Pancreas (tissue), 10 donors: Measurements from ENCODE around the gene TYRP1. TPM values are rescaled to one million over a fixed set of nuclear protein-coding genes. Genes with fewer than 3 reads are reported as not detected.

Source experiments
- ATAC-seq, 4 donors: fragments of 200-7000 bp; cut with Tn5 transposase; one replicate each; pipeline versions ENCODE4 v1.8.0 to v1.9.1; 2020; ENCODE audit warnings: mild to moderate bottlenecking in 4 of 4, moderate library complexity in 4 of 4
- DNase-seq, 6 donors: peaks; one replicate each; pipeline ENCODE4 v3.0.0-alpha.2; 2020
- FAIRE-seq: peaks from 2 replicates; lab custom pipeline; 2012; peaks lifted over from hg19 to GRCh38; lab: Jason Lieb, UNC
- H3K27ac ChIP-seq, 4 donors: fragments of 200-600 bp; sonication (generic); 1 replicate in 3 of 4; 2 replicates in 1 of 4; pipeline versions ENCODE4 v1.5.0 to v1.8.0; 2020
- H3K27me3 ChIP-seq, 4 donors: fragments of 200-600 bp; one replicate each; pipeline ENCODE4 v1.8.0; 2021
- H3K36me3 ChIP-seq, 3 donors: fragments of 200-600 bp; sonication (generic) in 1 of 3; one replicate each; pipeline versions ENCODE4 v1.5.0 to v1.8.0; 2020 to 2021
- H3K4me1 ChIP-seq, 3 donors: fragments of 200-600 bp; one replicate each; pipeline ENCODE4 v1.8.0; 2021
- H3K4me3 ChIP-seq, 4 donors: fragments of 200-600 bp; sonication (generic) in 2 of 4; one replicate each; pipeline versions ENCODE4 v1.5.0 to v1.8.0; 2020 to 2021
- H3K9me3 ChIP-seq, 4 donors: fragments of 200-600 bp; one replicate each; pipeline ENCODE4 v1.8.0; 2021
- CTCF ChIP-seq, 4 donors: fragments of 200-600 bp; sonication (generic) in 3 of 4; IDR thresholded peaks; one replicate each; pipeline versions ENCODE4 v1.5.0 to v1.8.0; 2021; ENCODE audit warnings: antibody characterized with exemption in 4 of 4
- WGBS, 2 donors: extraction: QIAGEN DNeasy Blood & Tissue Kit; methylation state at CpG; one replicate each; pipeline ENCODE4 v1.1.7; 2013; 5-methylcytosine and 5-hydroxymethylcytosine counted together
- intact Hi-C, 3 donors: fragments of 100-400 bp; cut with DNase I; formaldehyde crosslinking; loops; one replicate each; pipeline versions ENCODE4 v1.11.1 to v1.14.2; 2022
- polyA plus RNA-seq, 2 donors: library from polyadenylated mRNA; stranded (reverse); fragments of 200-250 nt; gene quantifications; one replicate each; pipeline ENCODE4 v1.2.3, GENCODE V29; 2013
- total RNA-seq, 6 donors: library from RNA; stranded (reverse); fragmentation: NEBNext Ultra II Directional in 4 of 6; extraction: Animal tissue kit (Norgen Biotek cat#: 25700) in 4 of 6; gene quantifications; one replicate each; pipeline versions ENCODE4 v1.2.1 to v1.2.4, GENCODE V29; 2021 to 2023
- donor health status: healthy with polysubstance abuse.
- donor health status: DM: no; HTN: no; CAD: no; lungs with moderate emphysema.
- donor health status: DM: no; HTN: no; CAD: no.
- donor health status: control.
- donor health status: control.
- donor health status: Bipolar disorder and iron deficiency.
- donor health status: DM: yes; HTN: yes; CAD: no.
- donor health status: DM: no; HTN: no; CAD: no.
- donor health status: DM: no; HTN: no; CAD: no.
- donor health status: DM: yes; HTN: yes; CAD: no.

TYRP1 gene
- total and polyA plus RNA-seq, 8 donors: 0.14 to 0.23 TPM; not detected in 6

GRCh38 chr9:12740845-12741244, 47.7 kb downstream of the TYRP1 start:
- no peak for FAIRE-seq
- 78 to 95% methylated on average over 2 of the region's 2 CpGs for WGBS, 2 donors

GRCh38 chr9:12748016-12748415, 54.8 kb downstream of the TYRP1 start:
- H3K4me1 ChIP-seq: no peaks in the 10 kb centered on the region
- WGBS, 2 donors: 93 to 100% methylated on average over 1 of the region's 1 CpG
- H3K36me3 ChIP-seq: no peaks in the 10 kb centered on the region
- no peak overlapping the region for H3K27ac ChIP-seq
- no peak overlapping the region for H3K4me3 ChIP-seq
- no peaks in the 10 kb centered on the region for H3K9me3 ChIP-seq
- no peak for TF ChIP-seq CTCF (IDR thresholded peaks at IDR 0.05)
- H3K27me3 ChIP-seq: no peaks in the 10 kb centered on the region
- FAIRE-seq (no peak), DNase-seq (no peak), ATAC-seq (no peak)
- intact Hi-C loops: no loop called here

More at GRCh38 chr9:12740845-12741244, 47.7 kb downstream of the TYRP1 start:
- Histone ChIP-seq H3K27ac (no peak overlapping the region), H3K9me3 (no peaks in the 10 kb centered on the region), H3K4me3 (no peak overlapping the region), H3K4me1 (no peaks in the 10 kb centered on the region), H3K36me3 (no peaks in the 10 kb centered on the region), H3K27me3 (no peaks in the 10 kb centered on the region)
- DNase-seq (no peak), ATAC-seq (no peak)
- intact Hi-C loops: no loop called here
- no peak for TF ChIP-seq CTCF (IDR thresholded peaks at IDR 0.05)

- intact Hi-C loops: no loop called here
- Histone ChIP-seq H3K9me3 (no peaks in the 10 kb centered on the region), H3K36me3 (no peaks in the 10 kb centered on the region), H3K27me3 (no peaks in the 10 kb centered on the region), H3K4me1 (no peaks in the 10 kb centered on the region), H3K4me3 (no peak overlapping the region), H3K27ac (no peak overlapping the region)
- DNase-seq: no peak
- ATAC-seq: no peak
- FAIRE-seq: no peak
- no peak for TF ChIP-seq CTCF (IDR thresholded peaks at IDR 0.05)
Measured at GRCh38 chr9:12748954-12749353, 55.8 kb downstream of the TYRP1 start.

- no peak for ATAC-seq
Measured at GRCh38 chr9:12753931-12754330, 60.7 kb downstream of the TYRP1 start.

More at GRCh38 chr9:12753931-12754330, 60.7 kb downstream of the TYRP1 start:
- FAIRE-seq: no peak
- H3K4me3 ChIP-seq: no peak overlapping the region
- no peak overlapping the region for H3K27ac ChIP-seq
- no peaks in the 10 kb centered on the region for H3K4me1 ChIP-seq
- no peaks in the 10 kb centered on the region for H3K27me3 ChIP-seq
- DNase-seq: no peak
- WGBS, 2 donors: 90 to 99% methylated on average over 3 of the region's 3 CpGs
- no peaks in the 10 kb centered on the region for H3K9me3 ChIP-seq
- no peak for TF ChIP-seq CTCF (IDR thresholded peaks at IDR 0.05)
- intact Hi-C loops: no loop called here
- no peaks in the 10 kb centered on the region for H3K36me3 ChIP-seq
